Gastroesophageal sphincter (tissue), 3 donors: ENCODE data around the gene RAB11FIP3.

Source experiments
- CTCF ChIP-seq, 4 experiments: fragments of 200-600 bp in 2 of 4; fragments of 450-650 bp in 2 of 4; sonication (generic) in 1 of 4; IDR thresholded peaks; one replicate each; pipeline ENCODE4 v1.5.1; 2017 to 2019; ENCODE audit warnings: antibody characterized with exemption in 4 of 4, mild to moderate bottlenecking in 2 of 4, moderate library complexity in 2 of 4
- EP300 ChIP-seq: sonication (generic); formaldehyde crosslinking; IDR thresholded peaks from one replicate; pipeline ENCODE4 v1.6.1; 2017; ENCODE audit warnings: antibody characterized with exemption, mild to moderate bottlenecking
- POLR2A ChIP-seq, 2 donors: fragments of 450-650 bp; IDR thresholded peaks; one replicate each; pipeline ENCODE4 v1.6.1; 2017; ENCODE audit warnings: antibody characterized with exemption in 2 of 2, mild to moderate bottlenecking in 2 of 2, moderate library complexity in 1 of 2
- POLR2AphosphoS5 ChIP-seq: sonication (generic); formaldehyde crosslinking; IDR thresholded peaks from one replicate; pipeline ENCODE4 v1.6.1; 2017; ENCODE audit warnings: antibody characterized with exemption

DNA sequence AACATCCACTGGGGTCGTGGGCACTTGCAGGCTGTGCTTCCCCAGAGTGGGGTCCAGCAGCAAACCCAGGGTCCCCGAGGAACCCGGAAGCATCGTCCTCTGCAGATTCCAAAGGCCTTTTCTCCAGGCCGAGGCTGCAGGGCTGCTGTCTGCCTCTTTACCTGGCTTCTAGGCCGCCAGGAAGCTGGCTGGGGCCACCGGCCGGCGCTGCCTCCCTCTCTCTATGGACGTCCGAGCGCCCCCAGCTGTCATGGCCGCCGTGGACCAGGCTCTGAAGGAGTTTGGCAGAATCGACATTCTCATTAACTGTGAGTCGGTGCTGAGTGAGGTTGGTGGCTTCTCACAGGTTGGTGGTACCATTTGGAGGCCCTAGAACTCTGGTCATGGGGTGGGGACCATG lies 18.2 kb upstream of the RAB11FIP3 start:
- TF ChIP-seq CTCF (IDR thresholded peaks at IDR 0.05) (no peak), POLR2A (IDR thresholded peaks at IDR 0.05) (no peak), EP300 (no peak), POLR2AphosphoS5 (no peak)
